Heart left ventricle (tissue), 13 donors: Measurements from ENCODE around the gene MEOX1.

Experiments used
- POLR2A ChIP-seq, 2 donors: fragments of 450-650 bp; IDR thresholded peaks; one replicate each; pipeline ENCODE4 v1.6.1; 2017; ENCODE audit warnings: antibody characterized with exemption in 2 of 2, mild to moderate bottlenecking in 2 of 2, moderate library complexity in 2 of 2
- TF ChIP-seq, protein P1 (sequence below), 12 donors: fragments of 200-600 bp; sonication (generic) in 4 of 12; IDR thresholded peaks; one replicate each; pipeline versions ENCODE4 v1.5.0 to v1.8.0; 2018 to 2022; ENCODE audit warnings: antibody characterized with exemption in 12 of 12, mild to moderate bottlenecking in 5 of 12
- donor health status: ischemic (EF 13 %, LVEDD 7.1; RV severe dilation, severe dysfunction).
- donor health status: DM: no; HTN: yes; CAD: no.
- donor health status: DM: no; HTN: no; CAD: no.
- donor health status: ischemic (EF 25% LVEDD 6.9; RV normal size, moderate dysfunction).
- donor health status: ischemic (EF 25% LVEDD 5.7; RV mildly dilated, moderate dysfunction).
- donor health status: ischemic (EF 35%, LVEDD 5.7; RV mildly dilated, moderate dysfunction).
- donor health status: nonischemic (EF 11% LVEDD 7.7; RV severe dilation, severe dysfunction).
- donor health status: DM: yes; HTN: yes; CAD: no.
- donor health status: PGD.
- donor health status: ischemic (EF 29% LVEDD 5.4; RV normal size, mild dysfunction).
- donor health status: nonischemic (EF 23%, LVEDD 6.1; RV moderate dilation, normal function).

DNA sequence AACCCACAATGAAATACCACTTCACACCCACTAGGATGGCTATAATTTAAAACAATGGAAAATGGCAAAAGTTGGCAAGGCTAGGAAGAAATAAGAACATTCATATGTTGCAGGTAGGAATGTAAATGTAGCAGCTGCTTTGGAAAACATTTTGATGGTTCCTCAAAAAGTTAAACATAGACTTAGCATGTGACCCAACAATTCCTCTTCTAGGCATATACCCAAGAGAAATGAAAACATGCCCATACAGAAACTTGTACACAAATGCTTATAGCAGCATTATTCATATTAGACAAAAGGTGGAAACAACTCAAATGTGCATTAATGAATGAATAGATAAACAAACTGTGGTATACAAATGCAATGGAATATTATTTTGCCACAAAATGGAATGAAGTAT, 36.1 kb downstream of the MEOX1 start:
- TF ChIP-seq, protein P1, sequence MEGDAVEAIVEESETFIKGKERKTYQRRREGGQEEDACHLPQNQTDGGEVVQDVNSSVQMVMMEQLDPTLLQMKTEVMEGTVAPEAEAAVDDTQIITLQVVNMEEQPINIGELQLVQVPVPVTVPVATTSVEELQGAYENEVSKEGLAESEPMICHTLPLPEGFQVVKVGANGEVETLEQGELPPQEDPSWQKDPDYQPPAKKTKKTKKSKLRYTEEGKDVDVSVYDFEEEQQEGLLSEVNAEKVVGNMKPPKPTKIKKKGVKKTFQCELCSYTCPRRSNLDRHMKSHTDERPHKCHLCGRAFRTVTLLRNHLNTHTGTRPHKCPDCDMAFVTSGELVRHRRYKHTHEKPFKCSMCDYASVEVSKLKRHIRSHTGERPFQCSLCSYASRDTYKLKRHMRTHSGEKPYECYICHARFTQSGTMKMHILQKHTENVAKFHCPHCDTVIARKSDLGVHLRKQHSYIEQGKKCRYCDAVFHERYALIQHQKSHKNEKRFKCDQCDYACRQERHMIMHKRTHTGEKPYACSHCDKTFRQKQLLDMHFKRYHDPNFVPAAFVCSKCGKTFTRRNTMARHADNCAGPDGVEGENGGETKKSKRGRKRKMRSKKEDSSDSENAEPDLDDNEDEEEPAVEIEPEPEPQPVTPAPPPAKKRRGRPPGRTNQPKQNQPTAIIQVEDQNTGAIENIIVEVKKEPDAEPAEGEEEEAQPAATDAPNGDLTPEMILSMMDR (IDR thresholded peaks at IDR 0.05) = no peak
- TF ChIP-seq POLR2A (IDR thresholded peaks at IDR 0.05) = no peak
